ENCODE data around the gene MYH13.

DNA sequence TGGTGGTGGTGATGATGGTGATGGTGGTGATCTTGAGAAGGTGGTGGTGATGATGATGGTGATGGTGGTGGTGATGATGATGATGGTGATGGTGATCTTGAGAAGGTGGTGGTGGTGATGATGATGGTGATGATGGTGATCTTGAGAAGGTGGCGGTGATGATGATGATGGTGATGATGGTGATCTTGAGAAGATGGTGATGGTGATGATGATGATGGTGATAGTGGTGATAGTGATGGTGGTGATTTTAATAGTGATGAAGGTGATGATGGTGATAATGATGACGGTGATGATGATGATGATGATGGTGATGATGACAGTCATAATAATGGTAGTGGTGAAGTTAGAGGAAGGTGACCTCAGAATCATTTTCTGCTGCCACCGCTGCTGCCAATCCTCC is 75.1 kb downstream of the MYH13 start:
- TF ChIP-seq POLR2A (IDR thresholded peaks at IDR 0.05; ENCODE audit: low read length) (no peak), GATA1 (IDR thresholded peaks at IDR 0.05; ENCODE audit: low read depth, low read length) (no peak)

Data from erythroblast (primary cell).